GM23338 (cell line): Measurements from ENCODE around the gene TPSAB1. TPM values are rescaled to one million over a fixed set of nuclear protein-coding genes. Genes with fewer than 3 reads are reported as not detected.

Experiments used
- ATAC-seq: fragments of 200-7000 bp; cut with Tn5 transposase; 3 replicates; pipeline ENCODE4 v1.9.1; 2020
- DNase-seq: peaks from one replicate; pipeline ENCODE4 v3.0.0-alpha.2; 2015; ENCODE audit warnings: low spot score
- H2AFZ ChIP-seq: fragments of 200-600 bp; sonication (generic); 2 replicates; pipeline ENCODE4 v1.8.0; 2016; ENCODE audit warnings: antibody characterized with exemption, mild to moderate bottlenecking, moderate library complexity
- H3F3A ChIP-seq: fragments of 200-600 bp; sonication (generic); replicated peaks from 2 replicates; pipeline ENCODE4 v1.8.0; 2017; ENCODE audit warnings: antibody characterized with exemption, mixed run types, low read depth
- H3K27ac ChIP-seq: fragments of 200-600 bp; sonication (generic); 2 replicates; pipeline ENCODE4 v1.6.1; 2016; ENCODE audit warnings: low read depth
- H3K27me3 ChIP-seq: fragments of 200-600 bp; sonication (generic); 2 replicates; pipeline ENCODE4 v1.8.0; 2016; ENCODE audit warnings: mild to moderate bottlenecking, mixed run types, moderate library complexity; ENCODE audit not compliant: insufficient read depth
- H3K36me3 ChIP-seq: fragments of 200-600 bp; sonication (generic); 2 replicates; pipeline ENCODE4 v1.8.0; 2016; ENCODE audit warnings: mild to moderate bottlenecking; ENCODE audit not compliant: insufficient read depth
- H3K4me1 ChIP-seq: fragments of 200-600 bp; sonication (generic); 2 replicates; pipeline ENCODE4 v1.8.0; 2016; ENCODE audit warnings: mild to moderate bottlenecking, moderate library complexity; ENCODE audit not compliant: insufficient read depth
- H3K4me2 ChIP-seq: fragments of 200-600 bp; sonication (generic); 2 replicates; pipeline ENCODE4 v1.7.1; 2017; ENCODE audit warnings: mixed run types
- H3K4me3 ChIP-seq: fragments of 200-600 bp; sonication (generic); 2 replicates; pipeline ENCODE4 v1.6.1; 2016; ENCODE audit warnings: mixed run types
- H3K79me2 ChIP-seq: fragments of 200-600 bp; sonication (generic); replicated peaks from 2 replicates; pipeline ENCODE4 v1.8.0; 2017; ENCODE audit warnings: mild to moderate bottlenecking; ENCODE audit not compliant: insufficient read depth
- H3K9me2 ChIP-seq: fragments of 200-600 bp; sonication (generic); 2 replicates; pipeline ENCODE4 v1.8.0; 2017; ENCODE audit not compliant: insufficient read depth
- H4K20me1 ChIP-seq: fragments of 200-600 bp; sonication (generic); replicated peaks from 2 replicates; pipeline ENCODE4 v1.8.0; 2017; ENCODE audit warnings: mild to moderate bottlenecking; ENCODE audit not compliant: insufficient read depth
- H3K27ac Mint-ChIP-seq: 2 replicates; pipeline ENCODE4 v1.8.0; 2020; ENCODE audit warnings: inconsistent platforms, mild to moderate bottlenecking, moderate library complexity, mixed read lengths
- H3K27me3 Mint-ChIP-seq: 3 replicates; pipeline ENCODE4 v1.8.0; 2022; ENCODE audit warnings: low read depth, mild to moderate bottlenecking, moderate library complexity, mixed read lengths, inconsistent platforms; ENCODE audit not compliant: insufficient read depth, poor library complexity
- H3K36me3 Mint-ChIP-seq: 3 replicates; pipeline ENCODE4 v1.8.0; 2021; ENCODE audit warnings: low read depth, mild to moderate bottlenecking, inconsistent platforms, moderate library complexity, mixed read lengths
- H3K4me1 Mint-ChIP-seq: 3 replicates; pipeline ENCODE4 v1.8.0; 2020; ENCODE audit warnings: mild to moderate bottlenecking, inconsistent platforms, mixed read lengths
- H3K4me3 Mint-ChIP-seq: 3 replicates; pipeline ENCODE4 v1.8.0; 2021; ENCODE audit warnings: moderate library complexity, mild to moderate bottlenecking, inconsistent platforms, mixed read lengths
- H3K9me3 Mint-ChIP-seq: 3 replicates; pipeline ENCODE4 v1.8.0; 2020; ENCODE audit warnings: moderate library complexity, mild to moderate bottlenecking, inconsistent platforms, mixed read lengths
- CTCF ChIP-seq, 2 experiments: fragments of 200-600 bp in 1 of 2; sonication (generic) in 1 of 2; conservative IDR thresholded peaks; 2 replicates each; pipeline versions ENCODE4 v1.5.1 to v1.6.1; 2016 to 2017; ENCODE audit warnings: antibody characterized with exemption in 2 of 2, low read depth in 2 of 2, mild to moderate bottlenecking in 2 of 2, moderate library complexity in 1 of 2
- ETS1 ChIP-seq: IDR thresholded peaks from 2 replicates; pipeline ENCODE4 v1.6.1; 2016; ENCODE audit warnings: antibody characterized with exemption
- EZH2 ChIP-seq: fragments of 200-600 bp; sonication (generic); IDR thresholded peaks from one replicate; pipeline ENCODE4 v1.8.0; 2017; ENCODE audit warnings: antibody characterized with exemption, mild to moderate bottlenecking, low read depth; ENCODE audit not compliant: unreplicated experiment
- JUNB ChIP-seq: IDR thresholded peaks from one replicate; pipeline ENCODE4 v1.6.1; 2016; ENCODE audit warnings: antibody characterized with exemption; ENCODE audit not compliant: unreplicated experiment
- POLR2AphosphoS5 ChIP-seq: IDR thresholded peaks from 2 replicates; pipeline ENCODE4 v1.6.1; 2016; ENCODE audit warnings: antibody characterized with exemption, low read depth
- REST ChIP-seq: IDR thresholded peaks from one replicate; pipeline ENCODE4 v1.6.1; 2018; ENCODE audit warnings: antibody characterized with exemption; ENCODE audit not compliant: unreplicated experiment
- ZNF114 ChIP-seq: fragments of 250-450 bp; sonication (Bioruptor Pico); IDR thresholded peaks from 2 replicates; pipeline ENCODE4 v1.5.0; 2020; ENCODE audit warnings: mild to moderate bottlenecking, moderate library complexity
- ZNF331 ChIP-seq: fragments of 250-450 bp; sonication (Bioruptor Pico); IDR thresholded peaks from 2 replicates; pipeline ENCODE4 v1.5.0; 2020; ENCODE audit warnings: low read depth, mild to moderate bottlenecking, moderate library complexity
- polyA plus RNA-seq: library from polyadenylated mRNA; unstranded; fragments of >200 nt; fragmentation: Nextera tagmentation; extraction: Ambion mirVana; gene quantifications from 2 replicates; pipeline ENCODE4 v1.2.1, GENCODE V29; 2016
- total RNA-seq: library from RNA; depleted of rRNA; stranded (reverse); fragments of >200 nt; shearing (Covaris generic); gene quantifications from 2 replicates; pipeline ENCODE4 v1.2.3, GENCODE V29; 2014

The TPSAB1 gene
- total and polyA plus RNA-seq, 2 experiments from 2014 or later = not detected

GRCh38 chr16:1259760-1260068, 19.2 kb downstream of the TPSAB1 start (continued):
- no peak for TF ChIP-seq JUNB
- no peak for TF ChIP-seq ZNF331
- TF ChIP-seq REST = no peak
- no peak for TF ChIP-seq CTCF (conservative IDR thresholded peaks at IDR 0.05; ENCODE audit: low read depth in 2 of 2)
- TF ChIP-seq ZNF114 = no peak
- TF ChIP-seq EZH2 = no peak

GRCh38 chr16:1260101-1260680, 19.7 kb downstream of the TPSAB1 start:
- H3K27me3 ChIP-seq = no peaks in the 10 kb centered on the region
- H3K27me3 Mint-ChIP-seq = peaks cover 30% of the 10 kb centered on the region
- TF ChIP-seq ETS1 = no peak
- no peak for TF ChIP-seq ZNF331
- TF ChIP-seq POLR2AphosphoS5 = no peak
- no peak for TF ChIP-seq EZH2
- no peak for TF ChIP-seq ZNF114
- TF ChIP-seq REST = no peak

More at GRCh38 chr16:1260101-1260680, 19.7 kb downstream of the TPSAB1 start:
- Histone ChIP-seq H3K27ac (no peak overlapping the region), H3K4me3 (no peak overlapping the region), H3K79me2 (no peaks in the 10 kb centered on the region), H2AFZ (no peak overlapping the region), H3K4me1 (no peaks in the 10 kb centered on the region), H3F3A (no peaks in the 10 kb centered on the region), H3K4me2 (no peak overlapping the region), H4K20me1 (0 out of 2 replicates have a peak, but pooled peaks cover 2% of the 10 kb centered on the region), H3K9me2 (no peaks in the 10 kb centered on the region), H3K36me3 (no peaks in the 10 kb centered on the region)
- Mint-ChIP-seq H3K36me3 (no peaks in the 10 kb centered on the region), H3K9me3 (peaks cover 10% of the 10 kb centered on the region), H3K4me1 (peaks cover 11% of the 10 kb centered on the region), H3K4me3 (no peak overlapping the region), H3K27ac (no peak overlapping the region)
- ATAC-seq (no peak), DNase-seq (no peak)
